Neural cell (in vitro differentiated cells): ENCODE measurements around the gene LPIN3. TPM values are rescaled to one million over a fixed set of nuclear protein-coding genes. Genes with fewer than 3 reads are reported as not detected.

Source experiments
- H2AFZ ChIP-seq: fragments of 200-600, 300-800 bp; sonication (generic), shearing (Covaris generic); 2 replicates; pipeline ENCODE4 v1.6.0; 2014; ENCODE audit warnings: low read depth, mild to moderate bottlenecking, antibody characterized with exemption, low read length, moderate library complexity
- H3F3A ChIP-seq: fragments of 200-600 bp; shearing (Covaris generic); 2 replicates; pipeline ENCODE4 v1.6.1; 2016; ENCODE audit warnings: mild to moderate bottlenecking, moderate library complexity, mixed read lengths, antibody characterized with exemption, low read length; ENCODE audit not compliant: insufficient read depth, poor library complexity, severe bottlenecking
- H3K27ac ChIP-seq: fragments of 200-600, 300-800 bp; sonication (generic), shearing (Covaris generic); 2 replicates; pipeline ENCODE4 v1.5.1; 2014; ENCODE audit warnings: mild to moderate bottlenecking, low read length, moderate library complexity
- H3K27me3 ChIP-seq: fragments of 300-800, 200-600 bp; sonication (generic), shearing (Covaris generic); 2 replicates; pipeline ENCODE4 v1.6.0; 2014; ENCODE audit warnings: mild to moderate bottlenecking, low read depth, low read length, moderate library complexity; ENCODE audit not compliant: insufficient read depth
- H3K36me3 ChIP-seq: fragments of 300-800, 200-600 bp; sonication (generic), shearing (Covaris generic); 2 replicates; pipeline ENCODE4 v1.5.1; 2014; ENCODE audit warnings: mild to moderate bottlenecking, antibody characterized with exemption, low read length, moderate library complexity; ENCODE audit not compliant: insufficient read depth
- H3K4me2 ChIP-seq: fragments of 300-800, 200-600 bp; sonication (generic), shearing (Covaris generic); 2 replicates; pipeline ENCODE4 v1.6.0; 2014; ENCODE audit warnings: mild to moderate bottlenecking, low read length
- H3K4me3 ChIP-seq: fragments of 300-800, 200-600 bp; sonication (generic), shearing (Covaris generic); 2 replicates; pipeline ENCODE4 v1.5.1; 2014; ENCODE audit warnings: mild to moderate bottlenecking, low read length, moderate library complexity
- H3K79me2 ChIP-seq: fragments of 200-600 bp; shearing (Covaris generic); replicated peaks from 2 replicates; pipeline ENCODE4 v1.6.0; 2014; ENCODE audit warnings: mild to moderate bottlenecking, low read length, moderate library complexity; ENCODE audit not compliant: insufficient read depth
- H3K9ac ChIP-seq: fragments of 300-800, 200-600 bp; sonication (generic), shearing (Covaris generic); 2 replicates; pipeline ENCODE4 v1.6.1; 2016; ENCODE audit warnings: mild to moderate bottlenecking, low read length, mixed read lengths
- H3K9me2 ChIP-seq: fragments of 200-600 bp; shearing (Covaris generic); 2 replicates; pipeline ENCODE4 v1.6.1; 2016; ENCODE audit warnings: mild to moderate bottlenecking, low read length, mixed read lengths; ENCODE audit not compliant: insufficient read depth
- H3K9me3 ChIP-seq: fragments of 200-600, 300-800 bp; sonication (generic), shearing (Covaris generic); 2 replicates; pipeline ENCODE4 v1.6.1; 2016; ENCODE audit warnings: mild to moderate bottlenecking, mixed run types, low read length, moderate library complexity, mixed read lengths
- H4K20me1 ChIP-seq: fragments of 200-600 bp; shearing (Covaris generic); 2 replicates; pipeline ENCODE4 v1.6.1; 2016; ENCODE audit warnings: mild to moderate bottlenecking, mixed run types; ENCODE audit not compliant: insufficient read depth
- EP300 ChIP-seq: fragments of 450-650 bp; conservative IDR thresholded peaks from 2 replicates; pipeline ENCODE4 v1.6.1; 2014; ENCODE audit warnings: antibody characterized with exemption, mild to moderate bottlenecking, moderate library complexity; ENCODE audit not compliant: poor library complexity, severe bottlenecking
- EZH2 ChIP-seq: fragments of 200-600, 300-800 bp; shearing (Covaris generic), sonication (generic); IDR thresholded peaks from 2 replicates; pipeline ENCODE4 v1.6.1; 2014; ENCODE audit warnings: antibody characterized with exemption, low read length, borderline replicate concordance, mild to moderate bottlenecking; ENCODE audit not compliant: insufficient read depth, poor library complexity, severe bottlenecking
- MXI1 ChIP-seq: fragments of 450-650 bp; conservative IDR thresholded peaks from 2 replicates; pipeline ENCODE4 v1.6.1; 2014; ENCODE audit warnings: antibody characterized with exemption, mild to moderate bottlenecking; ENCODE audit not compliant: poor library complexity, severe bottlenecking
- POLR2AphosphoS5 ChIP-seq: IDR thresholded peaks from 2 replicates; pipeline ENCODE4 v1.6.1; 2012
- RAD21 ChIP-seq: fragments of 450-650 bp; conservative IDR thresholded peaks from 2 replicates; pipeline ENCODE4 v1.6.1; 2014; ENCODE audit warnings: antibody characterized with exemption, mild to moderate bottlenecking, moderate library complexity
- SMC3 ChIP-seq: fragments of 450-650 bp; conservative IDR thresholded peaks from 2 replicates; pipeline ENCODE4 v1.6.1; 2014; ENCODE audit warnings: antibody characterized with exemption, mild to moderate bottlenecking, moderate library complexity; ENCODE audit not compliant: poor library complexity
- TAF1 ChIP-seq: IDR thresholded peaks from 2 replicates; pipeline ENCODE4 v1.6.1; 2012; ENCODE audit warnings: low read depth
- polyA plus RNA-seq: library from polyadenylated mRNA; depleted of rRNA; stranded (reverse); fragments of >200 nt; gene quantifications from 2 replicates; pipeline ENCODE4 v1.2.3, GENCODE V29; 2014
- TF ChIP-seq, protein P1 (sequence below): fragments of 450-650 bp; IDR thresholded peaks from 2 replicates; pipeline ENCODE4 v1.5.1; 2014; ENCODE audit warnings: antibody characterized with exemption, mild to moderate bottlenecking, moderate library complexity; ENCODE audit not compliant: poor library complexity, severe bottlenecking
- TF ChIP-seq, protein P2 (sequence below): IDR thresholded peaks from 2 replicates; pipeline ENCODE4 v1.6.1; 2012; ENCODE audit warnings: borderline replicate concordance

Gene LPIN3
- polyA plus RNA-seq, 1 donor from 2014 or later = not detected

DNA sequence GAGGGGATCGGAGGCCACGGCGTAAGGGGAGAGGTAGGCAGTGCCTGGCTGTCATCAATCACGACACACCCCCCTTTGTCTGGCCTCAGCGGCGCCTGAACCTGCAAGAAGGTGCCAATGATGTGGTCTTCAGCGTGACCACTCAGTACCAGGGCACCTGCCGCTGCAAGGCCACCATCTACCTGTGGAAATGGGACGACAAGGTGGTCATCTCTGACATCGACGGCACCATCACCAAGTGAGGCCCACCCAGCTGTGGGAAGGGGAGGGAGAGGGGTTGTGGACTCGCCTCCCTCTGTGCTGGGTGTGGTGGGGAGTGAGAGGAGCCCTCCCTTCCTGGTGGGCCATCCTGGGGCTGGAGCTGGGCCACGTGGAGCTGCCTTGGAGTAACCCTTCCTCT is 16.3 kb downstream of the LPIN3 start:
- H4K20me1 ChIP-seq = no peaks in the 10 kb centered on the region
- no peak overlapping the region for H3K9ac ChIP-seq
- no peaks in the 10 kb centered on the region for H3K9me3 ChIP-seq
- H3K79me2 ChIP-seq = no peaks in the 10 kb centered on the region
- no peaks in the 10 kb centered on the region for H3F3A ChIP-seq
- TF ChIP-seq SMC3 (no peak), TAF1 (no peak), EZH2 (no peak), RAD21 (no peak), POLR2AphosphoS5 (no peak), EP300 (no peak), MXI1 (no peak)
- TF ChIP-seq, protein P1, sequence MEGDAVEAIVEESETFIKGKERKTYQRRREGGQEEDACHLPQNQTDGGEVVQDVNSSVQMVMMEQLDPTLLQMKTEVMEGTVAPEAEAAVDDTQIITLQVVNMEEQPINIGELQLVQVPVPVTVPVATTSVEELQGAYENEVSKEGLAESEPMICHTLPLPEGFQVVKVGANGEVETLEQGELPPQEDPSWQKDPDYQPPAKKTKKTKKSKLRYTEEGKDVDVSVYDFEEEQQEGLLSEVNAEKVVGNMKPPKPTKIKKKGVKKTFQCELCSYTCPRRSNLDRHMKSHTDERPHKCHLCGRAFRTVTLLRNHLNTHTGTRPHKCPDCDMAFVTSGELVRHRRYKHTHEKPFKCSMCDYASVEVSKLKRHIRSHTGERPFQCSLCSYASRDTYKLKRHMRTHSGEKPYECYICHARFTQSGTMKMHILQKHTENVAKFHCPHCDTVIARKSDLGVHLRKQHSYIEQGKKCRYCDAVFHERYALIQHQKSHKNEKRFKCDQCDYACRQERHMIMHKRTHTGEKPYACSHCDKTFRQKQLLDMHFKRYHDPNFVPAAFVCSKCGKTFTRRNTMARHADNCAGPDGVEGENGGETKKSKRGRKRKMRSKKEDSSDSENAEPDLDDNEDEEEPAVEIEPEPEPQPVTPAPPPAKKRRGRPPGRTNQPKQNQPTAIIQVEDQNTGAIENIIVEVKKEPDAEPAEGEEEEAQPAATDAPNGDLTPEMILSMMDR = no peak
- TF ChIP-seq, protein P2, sequence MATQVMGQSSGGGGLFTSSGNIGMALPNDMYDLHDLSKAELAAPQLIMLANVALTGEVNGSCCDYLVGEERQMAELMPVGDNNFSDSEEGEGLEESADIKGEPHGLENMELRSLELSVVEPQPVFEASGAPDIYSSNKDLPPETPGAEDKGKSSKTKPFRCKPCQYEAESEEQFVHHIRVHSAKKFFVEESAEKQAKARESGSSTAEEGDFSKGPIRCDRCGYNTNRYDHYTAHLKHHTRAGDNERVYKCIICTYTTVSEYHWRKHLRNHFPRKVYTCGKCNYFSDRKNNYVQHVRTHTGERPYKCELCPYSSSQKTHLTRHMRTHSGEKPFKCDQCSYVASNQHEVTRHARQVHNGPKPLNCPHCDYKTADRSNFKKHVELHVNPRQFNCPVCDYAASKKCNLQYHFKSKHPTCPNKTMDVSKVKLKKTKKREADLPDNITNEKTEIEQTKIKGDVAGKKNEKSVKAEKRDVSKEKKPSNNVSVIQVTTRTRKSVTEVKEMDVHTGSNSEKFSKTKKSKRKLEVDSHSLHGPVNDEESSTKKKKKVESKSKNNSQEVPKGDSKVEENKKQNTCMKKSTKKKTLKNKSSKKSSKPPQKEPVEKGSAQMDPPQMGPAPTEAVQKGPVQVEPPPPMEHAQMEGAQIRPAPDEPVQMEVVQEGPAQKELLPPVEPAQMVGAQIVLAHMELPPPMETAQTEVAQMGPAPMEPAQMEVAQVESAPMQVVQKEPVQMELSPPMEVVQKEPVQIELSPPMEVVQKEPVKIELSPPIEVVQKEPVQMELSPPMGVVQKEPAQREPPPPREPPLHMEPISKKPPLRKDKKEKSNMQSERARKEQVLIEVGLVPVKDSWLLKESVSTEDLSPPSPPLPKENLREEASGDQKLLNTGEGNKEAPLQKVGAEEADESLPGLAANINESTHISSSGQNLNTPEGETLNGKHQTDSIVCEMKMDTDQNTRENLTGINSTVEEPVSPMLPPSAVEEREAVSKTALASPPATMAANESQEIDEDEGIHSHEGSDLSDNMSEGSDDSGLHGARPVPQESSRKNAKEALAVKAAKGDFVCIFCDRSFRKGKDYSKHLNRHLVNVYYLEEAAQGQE = no peak
- H3K9me2 ChIP-seq = no peaks in the 10 kb centered on the region
- H3K4me3 ChIP-seq = no peak overlapping the region
- H3K36me3 ChIP-seq = no peaks in the 10 kb centered on the region
- H3K27ac ChIP-seq = no peak overlapping the region
- H2AFZ ChIP-seq = no peak overlapping the region
- H3K4me2 ChIP-seq = no peak overlapping the region
- H3K27me3 ChIP-seq = no peaks in the 10 kb centered on the region

- no peak overlapping the region for H3K4me3 ChIP-seq
- H3K9ac ChIP-seq = no peak overlapping the region
- H3K27me3 ChIP-seq = no peaks in the 10 kb centered on the region
- H3K9me3 ChIP-seq = no peaks in the 10 kb centered on the region
- H3K36me3 ChIP-seq = no peaks in the 10 kb centered on the region
- H2AFZ ChIP-seq = no peak overlapping the region
- no peak overlapping the region for H3K27ac ChIP-seq
- no peak overlapping the region for H3K4me2 ChIP-seq
- H3K79me2 ChIP-seq = no peaks in the 10 kb centered on the region
- no peaks in the 10 kb centered on the region for H3F3A ChIP-seq
- H4K20me1 ChIP-seq = no peaks in the 10 kb centered on the region
- TF ChIP-seq TAF1 = no peak
- no peak for TF ChIP-seq RAD21
- TF ChIP-seq, protein P1 = no peak
- TF ChIP-seq, protein P2 = no peak
- no peak for TF ChIP-seq POLR2AphosphoS5
- TF ChIP-seq MXI1 = no peak
- TF ChIP-seq EP300 = no peak
- TF ChIP-seq EZH2 = no peak
- TF ChIP-seq SMC3 = no peak
- H3K9me2 ChIP-seq = no peaks in the 10 kb centered on the region
Measured at GRCh38 chr20:41357424-41358163, 17.0 kb downstream of the LPIN3 start.
